Activated naive CD8-positive, alpha-beta T cell treated with anti-CD3 and anti-CD28 coated beads, Interleukin-2, amount 10 ng/mL, durations not matched to agents 7 days and 5 days (primary cell): ENCODE measurements around the gene AHDC1. TPM values are rescaled to one million over a fixed set of nuclear protein-coding genes. Genes with fewer than 3 reads are reported as not detected.
"Not testable (repeated sequence)": the region's sequence is repeated elsewhere in the genome, so short reads cannot be mapped to it uniquely, and the experiment has no call there.

Experiments
- ATAC-seq: fragments of 150-1000 bp; cut with Tn5 transposase; one replicate; pipeline ENCODE4 v1.10.0; 2021; ENCODE audit warnings: low read depth, moderate library complexity
- POLR2A ChIA-PET: fragments of 350-600 bp; sonication (Branson Sonifier 250); formaldehyde crosslinking; loops from one replicate; lab custom pipeline; 2021; ENCODE audit warnings: antibody characterized with exemption; lab: Charles Lee
- DNase-seq: peaks from one replicate; pipeline ENCODE4 v3.0.0; 2021
- H3K27ac Mint-ChIP-seq: one replicate; pipeline ENCODE4 v1.8.0; 2022; ENCODE audit warnings: mild to moderate bottlenecking, mixed read lengths
- H3K27me3 Mint-ChIP-seq: one replicate; pipeline ENCODE4 v1.8.0; 2022; ENCODE audit warnings: mild to moderate bottlenecking, moderate library complexity, mixed read lengths
- H3K36me3 Mint-ChIP-seq: one replicate; pipeline ENCODE4 v1.8.0; 2021; ENCODE audit warnings: mild to moderate bottlenecking, mixed read lengths
- H3K4me1 Mint-ChIP-seq: one replicate; pipeline ENCODE4 v1.8.0; 2021; ENCODE audit warnings: mixed read lengths
- H3K4me3 Mint-ChIP-seq: one replicate; pipeline ENCODE4 v1.8.0; 2022; ENCODE audit warnings: mild to moderate bottlenecking, moderate library complexity, mixed read lengths
- H3K9me3 Mint-ChIP-seq: one replicate; pipeline ENCODE4 v1.8.0; 2021; ENCODE audit warnings: mixed read lengths
- total RNA-seq, 2 experiments: library from RNA; stranded (reverse); gene quantifications; one replicate each; pipeline ENCODE4 v1.2.3, GENCODE V29; 2021

The AHDC1 gene
- total RNA-seq, 2 experiments from 2014 or later: 21.6 to 22.2 TPM

GRCh38 chr1:27556435-27556780 lies 47.5 kb downstream of the AHDC1 start:
- peaks cover 29% of the 10 kb centered on the region for H3K4me1 Mint-ChIP-seq
- ATAC-seq (peak; percentile 4), DNase-seq (no peak)
- peaks cover 4% of the 10 kb centered on the region for H3K36me3 Mint-ChIP-seq
- H3K27me3 Mint-ChIP-seq: no peaks in the 10 kb centered on the region
- POLR2A ChIA-PET: interaction anchor here (1.1 to 3.0 kb wide), 9 partner anchors 11 to 66 kb away, joined by 3 to 21 read pairs (median 5); partner anchors contain the start of genes AHDC1 and WASF2
- H3K4me3 Mint-ChIP-seq: peak overlapping the region; percentile 46
- H3K9me3 Mint-ChIP-seq: no peaks in the 10 kb centered on the region
- H3K27ac Mint-ChIP-seq: peak overlapping the region; percentile 85

GRCh38 chr1:27555700-27556424 lies 48.1 kb downstream of the AHDC1 start:
- peaks cover 29% of the 10 kb centered on the region for H3K4me1 Mint-ChIP-seq
- H3K9me3 Mint-ChIP-seq: no peaks in the 10 kb centered on the region
- ATAC-seq (peak; percentile 64), DNase-seq (peak; percentile 58)
- H3K27ac Mint-ChIP-seq: peak overlapping the region; percentile 85
- H3K36me3 Mint-ChIP-seq: peaks cover 4% of the 10 kb centered on the region
- peak overlapping the region; percentile 46 for H3K4me3 Mint-ChIP-seq
- H3K27me3 Mint-ChIP-seq: no peaks in the 10 kb centered on the region
- POLR2A ChIA-PET: interaction anchor here (1.2 to 3.0 kb wide), 6 partner anchors 12 to 65 kb away, joined by 3 to 21 read pairs (median 8); partner anchors contain the start of genes AHDC1 and WASF2

GRCh38 chr1:27554759-27555699 lies 48.9 kb downstream of the AHDC1 start:
- Mint-ChIP-seq H3K9me3 (no peaks in the 10 kb centered on the region), H3K36me3 (peaks cover 4% of the 10 kb centered on the region), H3K4me3 (no peak overlapping the region), H3K27ac (peak overlapping the region; percentile 80), H3K4me1 (peaks cover 29% of the 10 kb centered on the region), H3K27me3 (no peaks in the 10 kb centered on the region)
- ATAC-seq (no peak), DNase-seq (no peak)
- POLR2A ChIA-PET: interaction anchor here (1.4 to 3.0 kb wide), 4 partner anchors 29 to 65 kb away, joined by 5 to 21 read pairs (median 12); partner anchors contain the start of genes AHDC1 and WASF2

- ATAC-seq (no peak), DNase-seq (no peak)
- POLR2A ChIA-PET: no interaction called here
- Mint-ChIP-seq H3K36me3 (peaks cover 4% of the 10 kb centered on the region), H3K27me3 (no peaks in the 10 kb centered on the region), H3K4me3 (no peak overlapping the region), H3K27ac (peak overlapping the region; percentile 66), H3K4me1 (peaks cover 26% of the 10 kb centered on the region), H3K9me3 (no peaks in the 10 kb centered on the region)
Observed at GRCh38 chr1:27554293-27554692, 49.7 kb downstream of the AHDC1 start.

- H3K27ac Mint-ChIP-seq: peak overlapping the region; percentile 66
- not testable (repeated sequence) for H3K9me3 Mint-ChIP-seq
Observed at GRCh38 chr1:27553823-27554222, 50.1 kb downstream of the AHDC1 start.

GRCh38 chr1:27552911-27553420 lies 51.0 kb downstream of the AHDC1 start:
- Mint-ChIP-seq H3K9me3 (no peaks in the 10 kb centered on the region), H3K27me3 (no peaks in the 10 kb centered on the region), H3K4me3 (no peak overlapping the region), H3K4me1 (peaks cover 26% of the 10 kb centered on the region), H3K36me3 (peaks cover 4% of the 10 kb centered on the region), H3K27ac (no peak overlapping the region)
- no peak for ATAC-seq
- POLR2A ChIA-PET: no interaction called here
- no peak for DNase-seq

More at GRCh38 chr1:27553823-27554222, 50.1 kb downstream of the AHDC1 start:
- ATAC-seq, H3K27me3 Mint-ChIP-seq, H3K36me3 Mint-ChIP-seq, H3K4me3 Mint-ChIP-seq, DNase-seq: not testable (repeated sequence)
- POLR2A ChIA-PET: interaction anchor here (0.5 kb wide), 1 partner anchor 67 kb away, joined by 6 read pairs; no protein-coding TSS in a partner anchor
- H3K4me1 Mint-ChIP-seq: peaks cover 26% of the 10 kb centered on the region

- H3K27me3 Mint-ChIP-seq: no peaks in the 10 kb centered on the region
- peaks cover 19% of the 10 kb centered on the region for H3K4me1 Mint-ChIP-seq
- ATAC-seq: no peak
- POLR2A ChIA-PET: no interaction called here
- no peak overlapping the region for H3K27ac Mint-ChIP-seq
- no peaks in the 10 kb centered on the region for H3K9me3 Mint-ChIP-seq
- no peak for DNase-seq
- peaks cover 3% of the 10 kb centered on the region for H3K36me3 Mint-ChIP-seq
- H3K4me3 Mint-ChIP-seq: no peak overlapping the region
Observed at GRCh38 chr1:27551953-27552312, 52.0 kb downstream of the AHDC1 start.

- DNase-seq: no peak
- H3K4me1 Mint-ChIP-seq: peaks cover 15% of the 10 kb centered on the region
- no peaks in the 10 kb centered on the region for H3K9me3 Mint-ChIP-seq
- no peak overlapping the region for H3K27ac Mint-ChIP-seq
- H3K36me3 Mint-ChIP-seq: peaks cover 3% of the 10 kb centered on the region
- H3K4me3 Mint-ChIP-seq: no peak overlapping the region
- POLR2A ChIA-PET: no interaction called here
- ATAC-seq: no peak
- no peaks in the 10 kb centered on the region for H3K27me3 Mint-ChIP-seq
Observed at GRCh38 chr1:27551170-27551952, 52.6 kb downstream of the AHDC1 start.

GRCh38 chr1:27550510-27551169 lies 53.3 kb downstream of the AHDC1 start:
- H3K36me3 Mint-ChIP-seq: peaks cover 3% of the 10 kb centered on the region
- H3K27me3 Mint-ChIP-seq: no peaks in the 10 kb centered on the region
- no peak overlapping the region for H3K4me3 Mint-ChIP-seq
- DNase-seq (no peak), ATAC-seq (no peak)
- POLR2A ChIA-PET: no interaction called here
- peaks cover 9% of the 10 kb centered on the region for H3K4me1 Mint-ChIP-seq
- no peaks in the 10 kb centered on the region for H3K9me3 Mint-ChIP-seq
- H3K27ac Mint-ChIP-seq: no peak overlapping the region

- peaks cover 1% of the 10 kb centered on the region for H3K36me3 Mint-ChIP-seq
- no peak for ATAC-seq
- no peaks in the 10 kb centered on the region for H3K27me3 Mint-ChIP-seq
- H3K4me3 Mint-ChIP-seq: no peak overlapping the region
- H3K4me1 Mint-ChIP-seq: peaks cover 5% of the 10 kb centered on the region
- H3K27ac Mint-ChIP-seq: no peak overlapping the region
- POLR2A ChIA-PET: no interaction called here
- H3K9me3 Mint-ChIP-seq: no peaks in the 10 kb centered on the region
- DNase-seq: no peak
Observed at GRCh38 chr1:27549807-27550408, 54.0 kb downstream of the AHDC1 start.

GRCh38 chr1:27548858-27549719 lies 54.9 kb downstream of the AHDC1 start:
- DNase-seq (no peak), ATAC-seq (no peak)
- POLR2A ChIA-PET: no interaction called here
- Mint-ChIP-seq H3K4me3 (no peak overlapping the region), H3K27me3 (no peaks in the 10 kb centered on the region), H3K4me1 (no peaks in the 10 kb centered on the region), H3K27ac (no peak overlapping the region), H3K36me3 (peaks cover under 1% of the 10 kb centered on the region), H3K9me3 (no peaks in the 10 kb centered on the region)
